GM23338 (cell line): Measurements from ENCODE around the gene SH2D5. TPM values are rescaled to one million over a fixed set of nuclear protein-coding genes. Genes with fewer than 3 reads are reported as not detected.

Source experiments
- ATAC-seq: fragments of 200-7000 bp; cut with Tn5 transposase; 3 replicates; pipeline ENCODE4 v1.9.1; 2020
- DNase-seq: peaks from one replicate; pipeline ENCODE4 v3.0.0-alpha.2; 2015; ENCODE audit warnings: low spot score
- H2AFZ ChIP-seq: fragments of 200-600 bp; sonication (generic); 2 replicates; pipeline ENCODE4 v1.8.0; 2016; ENCODE audit warnings: antibody characterized with exemption, mild to moderate bottlenecking, moderate library complexity
- H3F3A ChIP-seq: fragments of 200-600 bp; sonication (generic); replicated peaks from 2 replicates; pipeline ENCODE4 v1.8.0; 2017; ENCODE audit warnings: antibody characterized with exemption, mixed run types, low read depth
- H3K27ac ChIP-seq: fragments of 200-600 bp; sonication (generic); 2 replicates; pipeline ENCODE4 v1.6.1; 2016; ENCODE audit warnings: low read depth
- H3K27me3 ChIP-seq: fragments of 200-600 bp; sonication (generic); 2 replicates; pipeline ENCODE4 v1.8.0; 2016; ENCODE audit warnings: mild to moderate bottlenecking, mixed run types, moderate library complexity; ENCODE audit not compliant: insufficient read depth
- H3K36me3 ChIP-seq: fragments of 200-600 bp; sonication (generic); 2 replicates; pipeline ENCODE4 v1.8.0; 2016; ENCODE audit warnings: mild to moderate bottlenecking; ENCODE audit not compliant: insufficient read depth
- H3K4me1 ChIP-seq: fragments of 200-600 bp; sonication (generic); 2 replicates; pipeline ENCODE4 v1.8.0; 2016; ENCODE audit warnings: mild to moderate bottlenecking, moderate library complexity; ENCODE audit not compliant: insufficient read depth
- H3K4me2 ChIP-seq: fragments of 200-600 bp; sonication (generic); 2 replicates; pipeline ENCODE4 v1.7.1; 2017; ENCODE audit warnings: mixed run types
- H3K4me3 ChIP-seq: fragments of 200-600 bp; sonication (generic); 2 replicates; pipeline ENCODE4 v1.6.1; 2016; ENCODE audit warnings: mixed run types
- H3K79me2 ChIP-seq: fragments of 200-600 bp; sonication (generic); replicated peaks from 2 replicates; pipeline ENCODE4 v1.8.0; 2017; ENCODE audit warnings: mild to moderate bottlenecking; ENCODE audit not compliant: insufficient read depth
- H3K9me2 ChIP-seq: fragments of 200-600 bp; sonication (generic); 2 replicates; pipeline ENCODE4 v1.8.0; 2017; ENCODE audit not compliant: insufficient read depth
- H4K20me1 ChIP-seq: fragments of 200-600 bp; sonication (generic); replicated peaks from 2 replicates; pipeline ENCODE4 v1.8.0; 2017; ENCODE audit warnings: mild to moderate bottlenecking; ENCODE audit not compliant: insufficient read depth
- H3K27ac Mint-ChIP-seq: 2 replicates; pipeline ENCODE4 v1.8.0; 2020; ENCODE audit warnings: inconsistent platforms, mild to moderate bottlenecking, moderate library complexity, mixed read lengths
- H3K27me3 Mint-ChIP-seq: 3 replicates; pipeline ENCODE4 v1.8.0; 2022; ENCODE audit warnings: low read depth, mild to moderate bottlenecking, moderate library complexity, mixed read lengths, inconsistent platforms; ENCODE audit not compliant: insufficient read depth, poor library complexity
- H3K36me3 Mint-ChIP-seq: 3 replicates; pipeline ENCODE4 v1.8.0; 2021; ENCODE audit warnings: low read depth, mild to moderate bottlenecking, inconsistent platforms, moderate library complexity, mixed read lengths
- H3K4me1 Mint-ChIP-seq: 3 replicates; pipeline ENCODE4 v1.8.0; 2020; ENCODE audit warnings: mild to moderate bottlenecking, inconsistent platforms, mixed read lengths
- H3K4me3 Mint-ChIP-seq: 3 replicates; pipeline ENCODE4 v1.8.0; 2021; ENCODE audit warnings: moderate library complexity, mild to moderate bottlenecking, inconsistent platforms, mixed read lengths
- H3K9me3 Mint-ChIP-seq: 3 replicates; pipeline ENCODE4 v1.8.0; 2020; ENCODE audit warnings: moderate library complexity, mild to moderate bottlenecking, inconsistent platforms, mixed read lengths
- CREB1 ChIP-seq: fragments of 250-450 bp; sonication (Bioruptor Pico); IDR thresholded peaks from 2 replicates; pipeline ENCODE4 v1.5.0; 2020; ENCODE audit warnings: low read depth, mild to moderate bottlenecking, moderate library complexity
- EZH2phosphoT487 ChIP-seq: fragments of 200-600 bp; sonication (generic); IDR thresholded peaks from one replicate; pipeline ENCODE4 v1.8.1; 2018; ENCODE audit warnings: antibody characterized with exemption; ENCODE audit not compliant: unreplicated experiment
- JUNB ChIP-seq: IDR thresholded peaks from one replicate; pipeline ENCODE4 v1.6.1; 2016; ENCODE audit warnings: antibody characterized with exemption; ENCODE audit not compliant: unreplicated experiment
- STAT1 ChIP-seq: IDR thresholded peaks from one replicate; pipeline ENCODE4 v1.6.1; 2016; ENCODE audit warnings: antibody characterized with exemption; ENCODE audit not compliant: unreplicated experiment
- ZNF114 ChIP-seq: fragments of 250-450 bp; sonication (Bioruptor Pico); IDR thresholded peaks from 2 replicates; pipeline ENCODE4 v1.5.0; 2020; ENCODE audit warnings: mild to moderate bottlenecking, moderate library complexity
- ZNF331 ChIP-seq: fragments of 250-450 bp; sonication (Bioruptor Pico); IDR thresholded peaks from 2 replicates; pipeline ENCODE4 v1.5.0; 2020; ENCODE audit warnings: low read depth, mild to moderate bottlenecking, moderate library complexity
- polyA plus RNA-seq: library from polyadenylated mRNA; unstranded; fragments of >200 nt; fragmentation: Nextera tagmentation; extraction: Ambion mirVana; gene quantifications from 2 replicates; pipeline ENCODE4 v1.2.1, GENCODE V29; 2016
- total RNA-seq: library from RNA; depleted of rRNA; stranded (reverse); fragments of >200 nt; shearing (Covaris generic); gene quantifications from 2 replicates; pipeline ENCODE4 v1.2.3, GENCODE V29; 2014
- TF ChIP-seq, protein P1 (sequence below): fragments of 250-450 bp; sonication (Bioruptor Pico); IDR thresholded peaks from 2 replicates; pipeline ENCODE4 v1.5.0; 2020; ENCODE audit warnings: mild to moderate bottlenecking, moderate library complexity
- TF ChIP-seq, protein P2 (sequence below): IDR thresholded peaks from 2 replicates; pipeline ENCODE4 v1.6.1; 2016; ENCODE audit warnings: antibody characterized with exemption
- TF ChIP-seq, protein P3 (sequence below), 2 experiments: fragments of 200-600 bp in 1 of 2; sonication (generic) in 1 of 2; conservative IDR thresholded peaks; 2 replicates each; pipeline versions ENCODE4 v1.5.1 to v1.6.1; 2016 to 2017; ENCODE audit warnings: antibody characterized with exemption in 2 of 2, low read depth in 2 of 2, mild to moderate bottlenecking in 2 of 2, moderate library complexity in 1 of 2
- TF ChIP-seq, protein P4 (sequence below): IDR thresholded peaks from one replicate; pipeline ENCODE4 v1.6.1; 2018; ENCODE audit warnings: antibody characterized with exemption; ENCODE audit not compliant: unreplicated experiment

Gene SH2D5
- total and polyA plus RNA-seq, 2 experiments from 2014 or later = 5.0 to 24.8 TPM

DNA sequence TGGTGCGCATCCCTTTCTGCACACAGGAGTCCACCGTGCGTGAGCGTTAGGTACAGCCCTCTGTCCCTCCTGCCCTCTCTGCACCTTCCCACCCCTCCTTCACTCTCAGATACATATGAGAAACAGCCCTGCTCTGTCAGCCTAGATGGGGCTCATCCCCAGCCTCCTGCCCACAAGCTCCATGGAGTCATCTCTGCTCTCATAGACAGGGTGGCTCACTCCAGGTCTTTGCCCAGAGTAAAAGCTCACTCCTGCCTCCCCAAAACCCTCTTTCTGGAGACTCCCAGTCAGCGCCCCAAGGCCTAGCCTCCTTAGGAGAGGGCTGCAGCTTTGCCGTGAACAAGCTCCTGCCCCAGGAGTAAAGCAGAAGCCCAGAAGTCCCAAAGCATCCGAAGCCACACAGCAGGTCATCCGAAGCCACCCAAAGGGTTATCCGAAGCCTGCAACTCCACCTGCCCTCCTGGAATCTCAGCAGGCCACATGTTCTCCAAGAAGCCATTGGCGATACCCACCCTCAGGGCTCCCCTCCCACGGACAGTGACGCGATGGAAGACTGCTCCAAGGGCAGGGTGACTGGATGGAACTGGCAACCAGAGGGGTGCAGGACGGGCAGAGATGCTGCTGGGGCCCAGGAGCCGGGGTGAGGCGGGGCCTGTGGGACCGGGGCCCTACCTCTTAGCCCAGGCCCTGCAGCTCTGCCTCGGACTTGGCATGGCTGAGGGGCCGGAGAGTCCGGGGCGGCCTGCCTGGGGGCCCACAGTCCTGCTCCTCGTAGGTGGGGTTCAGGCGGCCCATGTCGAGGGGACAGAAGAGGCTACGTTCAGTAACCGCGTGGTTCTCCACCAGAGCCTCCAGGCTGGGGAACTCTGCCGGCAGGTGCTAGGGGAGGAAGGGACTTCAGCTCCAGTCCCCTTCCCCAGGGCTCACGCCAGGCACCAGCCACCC, 11.1 kb downstream of the SH2D5 start:
- H3K27ac ChIP-seq = no peak overlapping the region
- Mint-ChIP-seq H3K9me3 (0 out of 3 replicates have a peak, but pooled peaks cover 4% of the 10 kb centered on the region), H3K4me1 (peaks cover 13% of the 10 kb centered on the region), H3K36me3 (no peaks in the 10 kb centered on the region; the same call in 2 of the 3 replicates), H3K27ac (no peak overlapping the region), H3K27me3 (peaks cover 12% of the 10 kb centered on the region), H3K4me3 (no peak overlapping the region)
- no peak for DNase-seq
- H3K36me3 ChIP-seq = no peaks in the 10 kb centered on the region
- peaks cover 9% of the 10 kb centered on the region for H3K4me1 ChIP-seq
- peaks cover 17% of the 10 kb centered on the region; the same call in 1 of the 2 replicates for H3K27me3 ChIP-seq
- H3K4me3 ChIP-seq = no peak overlapping the region
- 0 out of 2 replicates have a peak, but pooled peaks cover 3% of the 10 kb centered on the region for H3K79me2 ChIP-seq
- ATAC-seq = no peak
- H3F3A ChIP-seq = 0 out of 2 replicates have a peak, but pooled peaks cover 8% of the 10 kb centered on the region
- no peak overlapping the region for H2AFZ ChIP-seq
- no peak for TF ChIP-seq CREB1
- TF ChIP-seq EZH2phosphoT487 = no peak
- no peak for TF ChIP-seq JUNB
- no peak for TF ChIP-seq ZNF331 (CRISPR knock-in tag)
- TF ChIP-seq ZNF114 (CRISPR knock-in tag) = no peak
- no peak for TF ChIP-seq STAT1
- TF ChIP-seq, protein P1, sequence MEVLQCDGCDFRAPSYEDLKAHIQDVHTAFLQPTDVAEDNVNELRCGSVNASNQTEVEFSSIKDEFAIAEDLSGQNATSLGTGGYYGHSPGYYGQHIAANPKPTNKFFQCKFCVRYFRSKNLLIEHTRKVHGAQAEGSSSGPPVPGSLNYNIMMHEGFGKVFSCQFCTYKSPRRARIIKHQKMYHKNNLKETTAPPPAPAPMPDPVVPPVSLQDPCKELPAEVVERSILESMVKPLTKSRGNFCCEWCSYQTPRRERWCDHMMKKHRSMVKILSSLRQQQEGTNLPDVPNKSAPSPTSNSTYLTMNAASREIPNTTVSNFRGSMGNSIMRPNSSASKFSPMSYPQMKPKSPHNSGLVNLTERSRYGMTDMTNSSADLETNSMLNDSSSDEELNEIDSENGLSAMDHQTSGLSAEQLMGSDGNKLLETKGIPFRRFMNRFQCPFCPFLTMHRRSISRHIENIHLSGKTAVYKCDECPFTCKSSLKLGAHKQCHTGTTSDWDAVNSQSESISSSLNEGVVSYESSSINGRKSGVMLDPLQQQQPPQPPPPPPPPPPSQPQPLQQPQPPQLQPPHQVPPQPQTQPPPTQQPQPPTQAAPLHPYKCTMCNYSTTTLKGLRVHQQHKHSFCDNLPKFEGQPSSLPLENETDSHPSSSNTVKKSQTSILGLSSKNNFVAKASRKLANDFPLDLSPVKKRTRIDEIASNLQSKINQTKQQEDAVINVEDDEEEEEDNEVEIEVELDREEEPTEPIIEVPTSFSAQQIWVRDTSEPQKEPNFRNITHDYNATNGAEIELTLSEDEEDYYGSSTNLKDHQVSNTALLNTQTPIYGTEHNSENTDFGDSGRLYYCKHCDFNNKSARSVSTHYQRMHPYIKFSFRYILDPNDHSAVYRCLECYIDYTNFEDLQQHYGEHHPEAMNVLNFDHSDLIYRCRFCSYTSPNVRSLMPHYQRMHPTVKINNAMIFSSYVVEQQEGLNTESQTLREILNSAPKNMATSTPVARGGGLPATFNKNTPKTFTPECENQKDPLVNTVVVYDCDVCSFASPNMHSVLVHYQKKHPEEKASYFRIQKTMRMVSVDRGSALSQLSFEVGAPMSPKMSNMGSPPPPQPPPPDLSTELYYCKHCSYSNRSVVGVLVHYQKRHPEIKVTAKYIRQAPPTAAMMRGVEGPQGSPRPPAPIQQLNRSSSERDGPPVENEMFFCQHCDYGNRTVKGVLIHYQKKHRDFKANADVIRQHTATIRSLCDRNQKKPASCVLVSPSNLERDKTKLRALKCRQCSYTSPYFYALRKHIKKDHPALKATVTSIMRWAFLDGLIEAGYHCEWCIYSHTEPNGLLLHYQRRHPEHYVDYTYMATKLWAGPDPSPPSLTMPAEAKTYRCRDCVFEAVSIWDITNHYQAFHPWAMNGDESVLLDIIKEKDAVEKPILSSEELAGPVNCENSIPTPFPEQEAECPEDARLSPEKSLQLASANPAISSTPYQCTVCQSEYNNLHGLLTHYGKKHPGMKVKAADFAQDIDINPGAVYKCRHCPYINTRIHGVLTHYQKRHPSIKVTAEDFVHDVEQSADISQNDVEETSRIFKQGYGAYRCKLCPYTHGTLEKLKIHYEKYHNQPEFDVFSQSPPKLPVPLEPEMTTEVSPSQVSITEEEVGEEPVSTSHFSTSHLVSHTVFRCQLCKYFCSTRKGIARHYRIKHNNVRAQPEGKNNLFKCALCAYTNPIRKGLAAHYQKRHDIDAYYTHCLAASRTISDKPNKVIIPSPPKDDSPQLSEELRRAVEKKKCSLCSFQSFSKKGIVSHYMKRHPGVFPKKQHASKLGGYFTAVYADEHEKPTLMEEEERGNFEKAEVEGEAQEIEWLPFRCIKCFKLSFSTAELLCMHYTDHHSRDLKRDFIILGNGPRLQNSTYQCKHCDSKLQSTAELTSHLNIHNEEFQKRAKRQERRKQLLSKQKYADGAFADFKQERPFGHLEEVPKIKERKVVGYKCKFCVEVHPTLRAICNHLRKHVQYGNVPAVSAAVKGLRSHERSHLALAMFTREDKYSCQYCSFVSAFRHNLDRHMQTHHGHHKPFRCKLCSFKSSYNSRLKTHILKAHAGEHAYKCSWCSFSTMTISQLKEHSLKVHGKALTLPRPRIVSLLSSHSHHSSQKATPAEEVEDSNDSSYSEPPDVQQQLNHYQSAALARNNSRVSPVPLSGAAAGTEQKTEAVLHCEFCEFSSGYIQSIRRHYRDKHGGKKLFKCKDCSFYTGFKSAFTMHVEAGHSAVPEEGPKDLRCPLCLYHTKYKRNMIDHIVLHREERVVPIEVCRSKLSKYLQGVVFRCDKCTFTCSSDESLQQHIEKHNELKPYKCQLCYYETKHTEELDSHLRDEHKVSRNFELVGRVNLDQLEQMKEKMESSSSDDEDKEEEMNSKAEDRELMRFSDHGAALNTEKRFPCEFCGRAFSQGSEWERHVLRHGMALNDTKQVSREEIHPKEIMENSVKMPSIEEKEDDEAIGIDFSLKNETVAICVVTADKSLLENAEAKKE (CRISPR knock-in tag) = no peak
- TF ChIP-seq, protein P2, sequence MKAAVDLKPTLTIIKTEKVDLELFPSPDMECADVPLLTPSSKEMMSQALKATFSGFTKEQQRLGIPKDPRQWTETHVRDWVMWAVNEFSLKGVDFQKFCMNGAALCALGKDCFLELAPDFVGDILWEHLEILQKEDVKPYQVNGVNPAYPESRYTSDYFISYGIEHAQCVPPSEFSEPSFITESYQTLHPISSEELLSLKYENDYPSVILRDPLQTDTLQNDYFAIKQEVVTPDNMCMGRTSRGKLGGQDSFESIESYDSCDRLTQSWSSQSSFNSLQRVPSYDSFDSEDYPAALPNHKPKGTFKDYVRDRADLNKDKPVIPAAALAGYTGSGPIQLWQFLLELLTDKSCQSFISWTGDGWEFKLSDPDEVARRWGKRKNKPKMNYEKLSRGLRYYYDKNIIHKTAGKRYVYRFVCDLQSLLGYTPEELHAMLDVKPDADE = no peak
- TF ChIP-seq, protein P3, sequence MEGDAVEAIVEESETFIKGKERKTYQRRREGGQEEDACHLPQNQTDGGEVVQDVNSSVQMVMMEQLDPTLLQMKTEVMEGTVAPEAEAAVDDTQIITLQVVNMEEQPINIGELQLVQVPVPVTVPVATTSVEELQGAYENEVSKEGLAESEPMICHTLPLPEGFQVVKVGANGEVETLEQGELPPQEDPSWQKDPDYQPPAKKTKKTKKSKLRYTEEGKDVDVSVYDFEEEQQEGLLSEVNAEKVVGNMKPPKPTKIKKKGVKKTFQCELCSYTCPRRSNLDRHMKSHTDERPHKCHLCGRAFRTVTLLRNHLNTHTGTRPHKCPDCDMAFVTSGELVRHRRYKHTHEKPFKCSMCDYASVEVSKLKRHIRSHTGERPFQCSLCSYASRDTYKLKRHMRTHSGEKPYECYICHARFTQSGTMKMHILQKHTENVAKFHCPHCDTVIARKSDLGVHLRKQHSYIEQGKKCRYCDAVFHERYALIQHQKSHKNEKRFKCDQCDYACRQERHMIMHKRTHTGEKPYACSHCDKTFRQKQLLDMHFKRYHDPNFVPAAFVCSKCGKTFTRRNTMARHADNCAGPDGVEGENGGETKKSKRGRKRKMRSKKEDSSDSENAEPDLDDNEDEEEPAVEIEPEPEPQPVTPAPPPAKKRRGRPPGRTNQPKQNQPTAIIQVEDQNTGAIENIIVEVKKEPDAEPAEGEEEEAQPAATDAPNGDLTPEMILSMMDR (conservative IDR thresholded peaks at IDR 0.05; ENCODE audit: low read depth in 2 of 2) = no peak
- TF ChIP-seq, protein P4, sequence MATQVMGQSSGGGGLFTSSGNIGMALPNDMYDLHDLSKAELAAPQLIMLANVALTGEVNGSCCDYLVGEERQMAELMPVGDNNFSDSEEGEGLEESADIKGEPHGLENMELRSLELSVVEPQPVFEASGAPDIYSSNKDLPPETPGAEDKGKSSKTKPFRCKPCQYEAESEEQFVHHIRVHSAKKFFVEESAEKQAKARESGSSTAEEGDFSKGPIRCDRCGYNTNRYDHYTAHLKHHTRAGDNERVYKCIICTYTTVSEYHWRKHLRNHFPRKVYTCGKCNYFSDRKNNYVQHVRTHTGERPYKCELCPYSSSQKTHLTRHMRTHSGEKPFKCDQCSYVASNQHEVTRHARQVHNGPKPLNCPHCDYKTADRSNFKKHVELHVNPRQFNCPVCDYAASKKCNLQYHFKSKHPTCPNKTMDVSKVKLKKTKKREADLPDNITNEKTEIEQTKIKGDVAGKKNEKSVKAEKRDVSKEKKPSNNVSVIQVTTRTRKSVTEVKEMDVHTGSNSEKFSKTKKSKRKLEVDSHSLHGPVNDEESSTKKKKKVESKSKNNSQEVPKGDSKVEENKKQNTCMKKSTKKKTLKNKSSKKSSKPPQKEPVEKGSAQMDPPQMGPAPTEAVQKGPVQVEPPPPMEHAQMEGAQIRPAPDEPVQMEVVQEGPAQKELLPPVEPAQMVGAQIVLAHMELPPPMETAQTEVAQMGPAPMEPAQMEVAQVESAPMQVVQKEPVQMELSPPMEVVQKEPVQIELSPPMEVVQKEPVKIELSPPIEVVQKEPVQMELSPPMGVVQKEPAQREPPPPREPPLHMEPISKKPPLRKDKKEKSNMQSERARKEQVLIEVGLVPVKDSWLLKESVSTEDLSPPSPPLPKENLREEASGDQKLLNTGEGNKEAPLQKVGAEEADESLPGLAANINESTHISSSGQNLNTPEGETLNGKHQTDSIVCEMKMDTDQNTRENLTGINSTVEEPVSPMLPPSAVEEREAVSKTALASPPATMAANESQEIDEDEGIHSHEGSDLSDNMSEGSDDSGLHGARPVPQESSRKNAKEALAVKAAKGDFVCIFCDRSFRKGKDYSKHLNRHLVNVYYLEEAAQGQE = no peak
- H3K9me2 ChIP-seq = no peaks in the 10 kb centered on the region
- H3K4me2 ChIP-seq = no peak overlapping the region
- H4K20me1 ChIP-seq = no peaks in the 10 kb centered on the region
